GM11168 (cell line): Measurements from ENCODE around the gene CNOT3.

Source experiments
- in situ Hi-C: fragments of 300-500 bp; cut with MboI; formaldehyde crosslinking; loops from one replicate; pipeline ENCODE4 v1.12.0; 2022; ENCODE audit warnings: low sequenced_read_pairs; ENCODE audit not compliant: unreplicated experiment

CNOT3 gene

GRCh38 chr19:54145541-54146158 lies 8.1 kb downstream of the CNOT3 start:
- in situ Hi-C loops, result no loop called here

GRCh38 chr19:54147676-54148075 lies 10.1 kb downstream of the CNOT3 start:
- in situ Hi-C loops, result no loop called here

GRCh38 chr19:54148158-54148557 lies 10.6 kb downstream of the CNOT3 start:
- in situ Hi-C loops, result no loop called here

DNA sequence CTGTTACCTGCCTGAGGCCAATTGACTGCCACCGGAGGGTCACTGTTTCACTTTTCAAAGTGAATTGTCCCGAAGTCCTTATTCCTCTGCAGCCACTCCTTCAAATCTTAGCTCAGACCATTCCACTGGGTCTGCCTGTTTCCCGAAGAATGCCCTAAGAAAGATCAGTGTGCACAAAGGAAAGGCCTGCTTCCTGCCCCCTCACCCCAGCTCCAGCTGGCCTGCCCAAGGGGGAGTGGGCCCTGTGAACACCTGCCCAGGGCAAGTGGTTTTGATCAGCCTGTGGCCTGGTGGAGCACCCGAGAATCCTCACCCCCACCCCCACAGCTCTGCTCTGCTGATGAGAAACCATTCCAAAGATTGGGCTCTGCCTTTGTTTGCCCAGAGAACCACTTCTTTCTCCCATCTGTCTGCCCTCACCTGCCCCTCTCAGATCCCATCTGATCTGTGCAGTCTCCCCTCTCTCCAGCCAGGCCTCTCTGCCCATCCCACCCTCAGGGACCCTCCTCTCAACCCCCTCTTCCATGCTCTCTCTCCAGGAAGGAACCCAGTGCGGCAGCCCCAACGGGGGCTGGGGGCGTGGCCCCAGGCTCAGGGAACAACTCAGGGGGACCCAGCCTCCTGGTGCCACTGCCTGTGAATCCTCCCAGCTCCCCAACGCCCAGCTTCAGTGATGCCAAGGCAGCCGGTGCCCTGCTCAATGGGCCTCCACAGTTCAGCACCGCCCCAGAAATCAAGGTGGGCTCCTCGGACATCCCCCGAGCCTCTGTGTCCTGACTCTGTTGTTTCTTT lies 11.7 kb downstream of the CNOT3 start:
- in situ Hi-C loops, result no loop called here

DNA sequence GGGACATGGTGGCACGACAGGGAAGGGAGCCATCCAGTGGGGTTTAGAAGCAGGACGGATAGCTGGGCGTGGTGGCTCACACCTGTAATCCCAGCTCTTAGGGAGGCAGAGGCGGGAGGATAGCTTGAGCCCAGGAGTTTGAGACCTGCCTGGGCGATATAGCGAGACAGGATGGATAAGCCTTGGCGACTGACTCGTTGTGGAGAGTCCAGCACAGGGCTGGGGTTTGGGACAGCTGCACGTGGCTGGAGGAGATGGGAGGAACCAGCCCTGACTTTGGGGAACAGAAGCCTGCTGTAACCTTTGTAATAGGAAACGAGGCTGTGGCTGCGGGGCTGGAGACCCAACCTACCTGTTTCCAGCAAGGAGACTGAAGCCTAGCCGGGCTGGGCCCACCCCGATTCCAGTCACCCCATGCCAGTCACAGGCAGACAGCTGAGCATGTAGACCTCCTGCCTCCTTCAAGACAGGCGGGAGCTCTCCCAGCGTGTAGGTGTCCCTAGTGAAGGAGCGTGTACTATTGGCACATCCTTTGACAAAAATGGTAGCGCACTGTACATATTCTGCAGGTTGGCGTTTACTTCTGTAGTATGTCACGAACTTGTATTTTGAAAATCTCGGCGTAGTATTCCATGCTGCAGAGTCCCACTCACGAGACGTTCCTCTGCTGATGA lies 13.9 kb downstream of the CNOT3 start:
- in situ Hi-C loops, result no loop called here

GRCh38 chr19:54152267-54152666 lies 14.7 kb downstream of the CNOT3 start:
- in situ Hi-C loops, result no loop called here

GRCh38 chr19:54152878-54153524 lies 15.4 kb downstream of the CNOT3 start:
- in situ Hi-C loops, result no loop called here

DNA sequence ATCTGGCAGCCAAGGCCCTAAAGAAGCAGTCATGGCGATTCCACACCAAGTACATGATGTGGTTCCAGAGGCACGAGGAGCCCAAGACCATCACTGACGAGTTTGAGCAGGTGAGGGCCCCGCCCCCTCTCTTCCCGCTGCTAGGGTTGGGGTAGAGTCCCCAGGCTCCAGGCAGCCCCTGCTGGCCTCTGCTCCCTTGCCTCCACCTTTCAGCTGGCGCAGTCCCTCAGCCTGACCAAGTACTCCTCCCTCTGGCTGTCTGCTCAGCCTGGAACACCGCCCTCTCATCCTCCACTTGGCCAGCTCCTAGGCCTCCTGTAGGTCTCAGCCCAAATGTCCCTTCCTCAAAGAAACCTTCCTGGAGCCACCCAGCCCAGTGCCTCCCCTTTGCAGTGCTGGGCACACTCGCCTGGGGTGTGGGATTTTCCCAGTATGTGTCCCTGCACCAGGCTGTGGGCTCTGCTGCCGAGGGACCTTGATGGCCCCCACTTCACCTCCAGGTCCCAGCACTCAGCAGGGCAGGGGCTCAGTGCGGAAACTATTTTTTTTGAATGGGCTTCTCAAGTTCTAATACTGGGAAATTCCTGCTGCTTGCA lies 16.3 kb downstream of the CNOT3 start:
- in situ Hi-C loops, result no loop called here

- in situ Hi-C loops, result no loop called here
These were observed 17.2 kb downstream of the CNOT3 start for GRCh38 chr19:54154603-54155345.

DNA sequence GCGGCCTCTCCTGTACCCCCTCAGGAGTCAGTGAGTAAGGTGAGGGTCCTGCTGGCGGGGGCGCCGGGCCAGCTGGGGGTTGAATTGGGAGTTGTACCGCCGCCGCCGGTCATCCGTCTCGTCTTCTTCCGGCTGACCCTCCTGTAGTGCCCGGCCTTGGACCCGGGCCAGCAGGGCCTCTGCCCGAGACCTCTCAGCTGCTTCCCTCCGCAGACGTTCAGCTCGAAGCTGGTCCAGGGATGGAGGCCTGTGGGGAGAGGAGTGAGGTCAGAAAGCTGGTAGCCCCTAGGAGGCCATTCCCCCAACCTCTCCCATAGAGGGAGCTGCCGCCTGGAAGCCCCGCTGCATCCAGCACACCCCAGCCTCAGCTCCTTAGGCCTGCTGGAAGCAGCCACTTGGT lies 18.1 kb downstream of the CNOT3 start:
- in situ Hi-C loops, result no loop called here

GRCh38 chr19:54156490-54156889 lies 18.9 kb downstream of the CNOT3 start:
- in situ Hi-C loops, result no loop called here

DNA sequence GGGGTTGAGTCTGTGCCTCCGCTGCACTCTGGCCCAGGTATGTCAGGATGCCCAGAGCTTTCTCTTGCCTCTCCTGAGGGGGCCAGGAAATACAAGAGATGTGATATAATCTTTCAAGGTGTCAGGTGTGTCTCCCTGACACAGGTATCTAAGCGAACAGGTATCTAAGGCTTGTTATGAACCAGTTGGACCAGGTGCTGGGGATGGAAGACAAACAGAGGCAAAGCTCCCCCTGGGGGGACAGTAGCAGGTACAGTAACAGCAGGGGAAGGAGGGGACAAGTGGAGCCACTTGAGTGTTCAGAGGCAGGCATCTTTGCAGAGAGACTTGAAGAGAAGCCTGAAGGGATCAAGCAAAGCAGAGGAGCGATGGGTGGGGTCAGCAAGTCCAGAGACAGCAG lies 19.4 kb downstream of the CNOT3 start:
- in situ Hi-C loops, result no loop called here

GRCh38 chr19:54158812-54159351 lies 21.3 kb downstream of the CNOT3 start:
- in situ Hi-C loops, result no loop called here

DNA sequence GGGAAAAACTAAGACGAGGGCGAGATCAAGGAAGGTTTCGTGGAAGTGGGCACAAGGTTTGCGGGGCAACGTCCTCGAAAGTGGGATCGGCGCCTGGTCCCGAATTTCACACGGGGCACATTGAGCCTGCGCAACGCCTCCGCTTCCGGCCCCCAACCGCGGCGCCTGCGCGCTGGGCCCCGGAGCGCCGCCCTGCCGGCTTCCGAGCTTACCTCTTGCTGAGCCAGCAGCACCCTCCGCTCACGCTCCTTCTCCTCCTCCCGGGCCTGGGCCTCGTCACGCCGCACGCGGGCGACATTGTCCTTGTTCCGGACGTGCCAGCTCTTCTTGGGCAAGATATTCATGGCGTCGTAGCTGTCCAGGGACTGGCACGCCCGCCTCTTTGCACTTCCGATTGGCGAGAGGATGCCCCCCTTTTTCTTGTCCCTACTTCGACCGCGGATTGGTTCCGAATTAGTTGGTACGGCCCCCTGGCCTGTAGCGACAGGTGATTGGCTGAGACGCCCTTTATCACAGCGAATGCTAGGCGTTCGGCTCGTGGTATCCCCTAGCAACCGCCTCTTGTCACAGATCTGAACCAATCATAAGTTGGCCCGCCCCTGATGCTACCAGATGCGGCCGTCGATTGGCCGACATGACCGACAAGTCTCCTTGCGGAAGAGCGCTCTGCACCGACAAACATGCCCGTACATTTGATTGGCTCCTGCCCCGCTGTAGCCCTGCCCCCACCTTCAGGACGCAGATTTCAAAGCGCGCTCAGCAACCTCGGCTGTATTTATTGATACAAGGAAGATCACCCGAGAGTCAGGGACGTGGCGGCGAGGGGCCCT lies 22.0 kb downstream of the CNOT3 start, which contains the start of gene LENG1:
TSS of gene LENG1 (minus strand) at position 370 of the 830 bp plus-strand sequence. CDS start at position 344, 26 bp downstream.
- in situ Hi-C loops, result no loop called here

- in situ Hi-C loops, result no loop called here
These were observed 22.7 kb downstream of the CNOT3 start for GRCh38 chr19:54160182-54160811.

- in situ Hi-C loops, result no loop called here
These were observed 23.3 kb downstream of the CNOT3 start for GRCh38 chr19:54160854-54161253.

- in situ Hi-C loops, result no loop called here
These were observed 24.8 kb downstream of the CNOT3 start for GRCh38 chr19:54162241-54162805.

DNA sequence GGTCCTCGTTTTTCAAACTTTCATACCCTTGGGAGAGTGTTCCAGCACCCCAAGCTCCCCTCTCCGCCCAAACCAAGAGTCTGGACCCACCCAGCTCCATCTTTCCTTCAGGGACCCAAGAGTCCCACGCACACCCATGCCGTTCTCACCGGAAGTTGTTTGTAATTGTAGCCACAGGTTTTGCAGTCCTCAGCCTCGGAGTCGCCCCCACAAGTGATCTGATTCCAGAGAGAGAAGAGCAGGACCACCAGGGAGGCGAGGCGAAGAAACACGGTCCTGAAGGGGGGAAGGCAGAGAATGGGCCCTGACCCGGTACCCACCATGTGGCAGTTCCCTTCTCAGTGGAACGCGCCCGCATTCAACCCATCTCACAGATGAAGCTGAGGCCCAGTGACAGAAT lies 25.3 kb downstream of the CNOT3 start:
- in situ Hi-C loops, result no loop called here
